Stimulated activated CD8-positive, alpha-beta memory T cell treated with anti-CD3 and anti-CD28 coated beads, Interleukin-4, amount 100 ng/mL, for 24 hours (primary cell): Measurements from ENCODE around the gene CHRNE.

ENCODE experiments used
- DNase-seq: peaks from one replicate; pipeline ENCODE4 v3.0.0-alpha.2; 2020; ENCODE audit warnings: low read depth

The CHRNE gene

DNA sequence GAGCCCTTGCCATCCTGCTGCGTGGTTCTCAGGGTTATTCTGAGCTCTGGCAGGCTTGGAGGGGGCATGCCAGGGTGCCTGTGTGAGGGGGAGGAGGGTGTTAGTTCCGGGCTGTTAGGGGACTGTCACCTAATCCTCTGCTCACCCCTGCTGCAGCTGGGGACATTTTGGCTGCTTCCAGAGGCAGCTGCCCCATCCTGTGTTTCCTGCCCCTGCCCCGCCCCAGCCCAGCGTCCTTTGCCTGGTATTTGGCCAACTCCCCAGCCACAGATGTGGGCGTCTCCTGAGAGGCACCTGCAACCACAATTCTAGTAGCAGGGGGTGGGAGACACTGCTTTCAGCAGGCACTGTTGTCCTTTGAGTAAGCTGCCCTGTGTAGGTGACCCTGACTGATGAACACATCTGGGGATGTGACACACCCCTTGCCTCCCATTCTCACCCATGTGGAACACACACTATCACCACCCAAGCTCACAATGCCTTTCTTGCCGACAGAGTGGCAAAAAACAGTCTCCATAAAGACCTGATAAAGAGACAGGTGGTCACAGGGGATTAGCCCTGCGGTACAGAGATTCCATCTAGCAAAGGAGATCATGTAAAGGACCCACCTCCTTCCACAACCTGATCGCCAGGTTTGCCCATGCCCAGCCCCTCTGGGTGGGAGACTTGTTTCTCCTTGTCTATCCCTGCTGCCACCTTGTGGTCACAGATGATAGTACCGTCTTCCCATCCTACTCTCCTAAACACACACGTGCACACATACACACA lies at the start of gene CHRNE:
TSS of gene CHRNE (minus strand) at position 48 of the 768 bp plus-strand sequence. CDS start at position 13, 35 bp downstream.
- DNase-seq = peak; percentile 52

DNA sequence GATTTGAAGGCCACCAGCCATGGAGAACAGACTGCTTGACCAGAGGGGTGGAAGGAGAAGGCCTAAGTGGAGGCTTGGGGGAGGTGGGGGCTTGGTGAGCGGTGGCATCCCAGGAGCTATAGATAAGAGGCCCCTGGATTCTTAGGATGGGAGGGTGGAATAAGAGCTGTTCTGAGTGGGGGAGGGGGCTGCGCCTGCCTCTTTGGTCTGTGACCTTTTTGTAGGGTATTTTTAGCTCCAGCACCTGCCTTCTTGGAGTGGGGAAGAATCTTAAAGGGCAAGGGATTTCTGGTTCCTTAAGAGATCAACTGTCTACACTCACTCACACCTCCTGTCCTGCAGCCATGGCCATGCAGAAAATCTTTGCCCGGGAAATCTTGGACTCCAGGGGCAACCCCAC lies 48.6 kb upstream of the CHRNE start:
- no peak for DNase-seq

DNA sequence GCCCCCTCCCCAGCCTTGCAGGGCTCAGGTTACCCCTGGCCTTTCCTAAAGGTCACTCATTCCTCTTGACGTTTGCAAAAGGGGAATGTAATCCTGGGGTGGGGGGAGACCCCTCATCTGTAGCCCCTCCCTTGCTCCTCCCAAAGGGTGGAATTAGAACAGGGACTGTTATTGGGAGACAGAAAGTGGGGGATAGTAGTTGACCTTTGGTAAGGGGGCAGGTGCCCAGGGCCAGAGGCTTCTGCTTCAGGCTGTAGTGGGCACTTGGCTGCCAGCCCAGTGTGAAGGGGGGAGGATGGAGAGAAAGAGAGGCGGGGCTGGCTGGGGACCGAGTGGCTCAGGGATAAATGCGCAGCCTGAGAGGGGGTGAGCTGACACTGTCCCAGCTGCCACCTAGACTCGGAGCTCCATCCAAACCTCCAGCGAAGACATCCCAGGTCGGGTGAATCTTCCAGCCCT lies 47.9 kb upstream of the CHRNE start, which contains the start of gene ENO3:
TSS of gene ENO3 (plus strand) at position 374 of the 459 bp plus-strand sequence. CDS start 711 bp downstream, outside the sequence.
- DNase-seq = no peak

DNA sequence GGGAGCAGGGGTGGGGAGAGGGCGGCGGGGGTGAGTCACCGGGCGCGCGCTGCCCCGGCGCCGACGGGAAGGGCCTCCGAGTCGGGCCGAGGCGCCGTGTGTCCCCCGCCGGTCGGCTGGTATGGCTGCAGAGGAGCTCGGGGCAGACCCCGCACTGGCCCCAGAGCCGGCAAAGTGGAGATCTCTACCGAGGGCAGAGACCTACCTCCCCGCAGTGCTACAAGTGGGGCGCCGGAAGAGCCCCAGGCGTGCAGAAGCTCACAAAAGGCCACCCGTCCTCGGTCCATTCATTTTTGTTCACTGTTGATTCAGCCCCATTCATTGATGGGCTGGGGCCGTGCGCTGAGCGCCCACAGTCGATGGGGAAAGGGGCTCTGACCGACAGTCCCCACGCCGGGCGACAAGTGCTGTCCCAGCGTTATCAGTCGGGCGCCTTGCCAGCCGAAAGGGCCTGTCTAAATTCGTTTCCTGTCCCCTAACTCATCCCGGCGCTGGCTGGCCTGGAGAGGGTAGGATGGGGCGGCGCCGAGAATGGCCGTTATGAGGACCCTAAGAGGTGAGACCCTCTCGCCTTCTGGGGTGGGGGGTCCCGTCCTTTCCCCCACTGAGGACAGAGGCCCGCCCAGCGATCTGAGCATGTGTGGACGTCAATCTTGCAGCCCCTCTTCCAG lies 47.3 kb upstream of the CHRNE start:
- DNase-seq = no peak

DNA sequence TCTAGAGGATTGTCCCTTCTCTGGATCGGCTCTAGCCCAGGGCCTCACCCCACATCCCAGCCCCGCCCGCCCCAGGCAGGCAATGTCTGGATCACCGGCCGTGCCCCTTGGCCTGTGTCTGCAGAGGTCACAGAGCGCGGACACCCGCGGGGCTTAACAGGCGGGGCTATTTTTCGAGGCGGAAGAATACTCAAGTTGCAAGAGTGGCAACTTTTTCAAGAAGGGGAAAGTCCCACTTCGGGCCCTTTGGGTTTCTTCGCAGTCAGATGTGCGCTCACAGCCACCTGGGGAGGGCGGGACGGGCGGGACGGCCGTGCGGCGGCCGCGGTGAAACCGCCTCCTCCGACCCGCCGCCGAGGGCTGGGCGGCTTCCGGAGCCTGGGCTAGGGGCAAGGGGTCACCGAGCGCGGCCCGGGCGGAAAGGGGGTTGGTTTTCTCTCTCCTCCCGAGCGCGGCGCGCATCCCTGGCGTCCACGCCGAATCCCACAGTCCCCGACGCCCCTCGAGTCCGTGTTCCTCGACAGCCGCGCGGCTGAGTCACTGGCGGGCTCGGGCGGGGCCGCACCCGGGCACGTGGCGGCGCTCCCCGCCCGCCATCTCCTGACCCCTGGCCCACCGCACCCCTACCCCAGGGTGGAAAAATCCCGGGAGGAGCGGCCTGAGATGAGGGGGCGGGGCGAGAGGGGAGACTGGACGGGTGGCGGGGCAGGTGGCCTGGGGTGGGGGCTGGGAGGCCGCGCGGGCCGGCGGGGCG lies 46.6 kb upstream of the CHRNE start:
- peak; percentile 62 for DNase-seq

DNA sequence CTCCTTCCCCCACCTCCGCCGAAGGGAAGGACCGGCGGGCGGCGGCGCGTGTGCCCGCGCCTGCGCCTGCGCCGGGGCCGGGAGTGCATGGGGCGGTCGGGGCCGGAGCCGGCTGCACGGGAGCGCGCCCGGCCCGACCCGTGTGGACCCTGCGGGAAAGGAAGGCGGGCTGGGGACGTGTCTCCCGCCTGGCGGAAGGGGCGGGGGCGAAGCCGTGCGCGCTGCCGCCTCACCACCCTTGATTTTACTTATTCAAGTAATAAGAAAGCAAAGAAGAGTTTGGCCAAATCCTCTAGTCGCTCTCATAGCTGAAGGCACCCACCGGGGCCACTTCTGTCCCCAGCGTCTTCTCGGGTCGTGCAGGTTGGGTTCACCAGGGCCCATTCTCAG lies 46.0 kb upstream of the CHRNE start:
- peak; percentile 66 for DNase-seq

DNA sequence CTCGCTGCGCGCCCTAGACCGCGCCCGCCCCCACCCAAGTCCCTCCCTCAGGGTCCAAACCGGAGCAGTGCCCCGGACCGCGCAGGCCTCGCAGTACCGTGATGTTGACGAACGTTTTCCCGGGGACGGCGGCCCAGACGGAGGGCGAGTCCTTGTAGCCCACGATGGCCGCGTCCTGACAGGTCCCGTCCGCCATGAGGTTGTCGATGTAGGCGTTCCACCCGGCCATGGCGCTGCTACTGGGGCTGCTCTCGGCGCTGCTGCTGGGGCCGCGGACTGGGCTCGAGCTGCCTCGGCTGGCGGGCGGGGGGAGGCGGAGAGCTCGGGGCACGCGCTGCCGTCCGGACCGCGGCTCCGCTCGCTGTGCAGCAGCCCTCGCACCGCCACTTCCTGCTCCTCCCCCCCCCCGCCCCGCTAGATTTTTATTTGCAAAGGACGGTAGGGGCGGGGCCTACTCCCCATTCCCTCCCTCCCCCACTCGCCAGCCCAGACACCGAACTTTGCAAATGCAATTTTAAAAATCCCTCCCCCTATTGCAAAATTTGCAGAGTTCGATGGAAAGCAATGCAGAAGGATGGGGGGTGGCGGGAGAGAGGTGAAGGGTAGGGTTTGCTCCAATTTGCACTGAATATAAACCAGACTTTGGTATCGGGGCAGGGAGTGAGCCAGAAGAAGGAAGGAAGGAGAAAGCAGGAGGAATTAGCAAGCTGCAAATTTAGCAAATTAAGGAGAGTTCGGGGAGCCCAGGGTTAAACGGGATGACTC lies 45.5 kb upstream of the CHRNE start, which contains the start of gene PFN1:
TSS of gene PFN1 (minus strand) at position 365 of the 765 bp plus-strand sequence. CDS start at position 229, 136 bp downstream.
- DNase-seq = peak; percentile 87

DNA sequence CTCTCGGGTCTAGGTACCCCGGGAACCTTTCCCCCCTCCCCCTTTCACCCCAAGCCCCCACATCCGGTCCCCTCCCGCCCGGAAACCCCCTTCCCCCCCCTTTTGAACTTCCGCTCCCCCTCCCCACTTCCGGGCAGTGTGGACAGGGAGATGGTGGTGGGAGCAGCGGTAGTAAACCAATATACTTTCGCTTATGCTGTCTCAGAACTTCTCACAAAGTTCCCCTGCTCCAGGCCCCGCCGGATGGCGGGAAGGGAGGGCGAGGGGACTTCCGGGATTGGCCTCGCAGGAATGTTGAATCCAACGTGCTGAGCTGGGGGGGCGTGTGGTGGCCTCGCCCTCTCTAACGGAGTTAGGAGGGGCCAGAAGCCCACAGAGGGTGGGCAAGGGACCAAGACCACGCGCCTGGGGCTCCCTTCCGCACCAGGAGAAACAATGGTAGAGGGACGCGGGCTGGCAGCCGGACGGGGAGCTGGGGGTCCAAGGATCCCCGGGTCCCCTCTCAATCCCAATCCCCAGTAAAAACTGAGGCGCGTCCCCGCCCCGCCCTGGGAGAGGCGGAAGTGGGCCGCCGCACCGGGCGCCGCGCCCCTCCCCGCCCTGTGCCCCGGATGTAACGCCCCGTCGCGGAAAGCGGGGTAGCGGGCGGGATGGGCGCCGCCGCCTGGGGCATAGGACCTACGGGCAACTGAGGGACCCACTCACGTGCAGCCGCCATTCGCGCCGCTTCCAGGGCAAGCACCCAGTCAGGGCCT lies 44.7 kb upstream of the CHRNE start:
- DNase-seq = no peak

DNA sequence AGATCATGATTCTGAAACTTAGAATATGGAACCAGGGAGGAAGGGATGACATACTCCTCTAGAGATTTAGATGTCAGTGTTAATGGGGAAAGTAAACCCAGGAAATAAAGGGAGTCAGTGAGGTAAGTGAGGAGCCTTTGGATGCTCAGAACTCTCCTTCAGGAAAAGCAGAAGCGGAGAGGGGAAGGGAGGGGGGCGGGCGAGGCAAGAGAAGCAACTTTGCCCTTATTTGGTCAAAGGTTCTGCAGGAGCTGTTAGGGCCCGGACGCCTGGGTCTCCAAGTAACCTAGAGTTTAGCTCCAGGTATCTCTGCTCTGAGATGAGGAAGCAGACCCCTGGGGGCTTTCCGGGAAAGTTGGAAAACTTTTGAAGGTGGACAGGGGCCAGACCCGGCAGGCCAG lies 44.1 kb upstream of the CHRNE start:
- DNase-seq = no peak

DNA sequence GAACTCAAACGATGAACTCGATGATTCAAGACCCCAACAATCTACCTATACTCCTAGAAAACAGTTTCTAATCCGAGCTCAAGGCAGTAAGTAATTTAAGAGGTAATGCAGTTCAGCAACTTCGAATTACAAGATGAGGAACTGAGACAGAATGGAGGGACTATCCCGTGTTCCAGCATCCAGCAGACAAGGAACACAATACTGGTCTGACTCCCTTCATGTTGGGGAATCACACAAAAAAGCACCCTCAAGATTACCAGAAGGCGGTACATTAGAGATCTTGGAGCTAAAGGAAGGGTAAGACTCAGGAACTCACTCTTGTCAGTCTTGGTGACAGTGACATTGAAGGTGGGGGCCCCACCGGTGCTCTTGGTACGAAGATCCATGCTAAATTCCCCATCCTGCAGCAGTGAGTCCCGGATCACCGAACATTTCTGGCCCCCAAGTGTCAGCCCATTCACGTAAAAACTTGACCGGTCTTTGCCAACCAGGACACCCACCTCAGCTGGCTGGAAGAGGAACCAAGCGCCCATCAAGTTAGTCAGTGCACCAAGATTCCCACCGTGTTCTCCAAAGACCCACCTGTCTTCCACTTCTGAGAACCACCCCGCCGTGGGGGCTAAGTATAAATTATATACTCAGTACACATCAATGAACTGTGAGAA lies 43.5 kb upstream of the CHRNE start:
- no peak for DNase-seq

DNA sequence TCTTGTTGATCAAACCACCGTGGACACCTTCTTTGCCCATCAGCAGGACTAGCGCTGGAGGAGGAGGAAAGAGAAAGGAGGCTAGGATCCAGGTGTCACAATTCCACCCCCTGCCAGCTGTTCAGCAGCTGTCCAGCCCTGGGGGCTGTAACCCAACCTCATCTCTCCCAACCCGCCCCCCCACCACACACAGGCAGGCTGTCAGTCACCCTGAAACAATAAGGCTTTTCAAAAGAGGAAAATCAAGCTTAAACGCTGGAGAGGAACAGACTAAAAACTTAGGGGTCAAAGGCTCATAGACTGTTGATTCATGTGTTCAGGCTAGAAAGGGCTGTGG lies 43.0 kb upstream of the CHRNE start:
- DNase-seq = no peak

DNA sequence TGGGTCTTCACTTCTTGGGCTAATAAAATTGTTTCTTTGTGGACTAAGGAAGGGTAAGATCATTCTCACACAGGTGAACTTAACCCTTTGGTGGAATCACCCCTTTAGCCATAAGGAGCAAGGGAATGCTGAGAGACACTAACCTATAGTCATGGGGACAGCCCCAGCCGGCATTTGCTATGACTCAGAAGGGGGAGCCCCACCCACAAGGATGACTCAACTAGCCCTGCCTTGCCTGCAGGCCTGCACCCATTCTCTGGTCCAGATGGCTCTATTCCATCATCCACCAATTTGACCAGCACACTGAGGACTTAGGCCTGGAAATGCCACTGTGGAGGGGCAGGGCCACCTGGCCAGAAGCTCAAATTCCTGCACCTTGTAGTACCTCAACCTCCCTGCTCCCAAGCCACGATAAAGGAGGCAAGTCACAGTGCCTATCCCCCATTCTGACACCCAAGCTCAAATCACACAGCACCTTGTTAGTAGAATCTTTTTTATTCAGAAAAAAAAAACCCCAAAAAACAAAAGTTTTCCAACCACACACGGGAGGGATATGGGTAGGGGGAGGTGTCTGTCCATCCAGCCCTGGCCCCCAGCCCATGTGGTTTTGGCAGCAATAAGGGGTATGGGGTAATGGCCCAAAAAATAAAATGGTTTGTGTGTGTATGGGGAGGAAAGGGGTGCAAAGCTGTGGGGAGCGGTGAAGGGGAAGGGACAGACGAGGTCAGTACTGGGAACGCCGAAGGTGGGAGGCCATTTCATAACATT lies 42.5 kb upstream of the CHRNE start:
- DNase-seq = peak; percentile 76

DNA sequence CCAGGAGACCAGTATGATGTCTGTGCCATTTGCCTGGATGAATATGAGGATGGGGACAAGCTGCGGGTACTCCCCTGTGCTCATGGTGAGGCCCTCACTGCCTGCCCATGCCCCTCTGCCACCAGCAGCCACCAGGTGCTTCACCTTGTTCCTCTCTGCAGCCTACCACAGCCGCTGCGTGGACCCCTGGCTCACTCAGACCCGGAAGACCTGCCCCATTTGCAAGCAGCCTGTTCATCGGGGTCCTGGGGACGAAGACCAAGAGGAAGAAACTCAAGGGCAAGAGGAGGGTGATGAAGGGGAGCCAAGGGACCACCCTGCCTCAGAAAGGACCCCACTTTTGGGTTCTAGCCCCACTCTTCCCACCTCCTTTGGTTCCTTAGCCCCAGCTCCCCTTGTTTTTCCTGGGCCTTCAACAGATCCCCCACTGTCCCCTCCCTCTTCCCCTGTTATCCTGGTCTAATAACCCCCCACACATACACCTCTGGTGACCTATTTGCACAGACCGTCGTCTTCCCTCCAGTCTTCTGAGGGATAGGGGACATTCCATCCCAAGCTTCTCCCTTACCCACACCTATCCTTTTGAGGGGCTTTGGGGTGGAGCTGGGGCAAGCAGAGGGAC lies 41.8 kb upstream of the CHRNE start:
- no peak for DNase-seq

DNA sequence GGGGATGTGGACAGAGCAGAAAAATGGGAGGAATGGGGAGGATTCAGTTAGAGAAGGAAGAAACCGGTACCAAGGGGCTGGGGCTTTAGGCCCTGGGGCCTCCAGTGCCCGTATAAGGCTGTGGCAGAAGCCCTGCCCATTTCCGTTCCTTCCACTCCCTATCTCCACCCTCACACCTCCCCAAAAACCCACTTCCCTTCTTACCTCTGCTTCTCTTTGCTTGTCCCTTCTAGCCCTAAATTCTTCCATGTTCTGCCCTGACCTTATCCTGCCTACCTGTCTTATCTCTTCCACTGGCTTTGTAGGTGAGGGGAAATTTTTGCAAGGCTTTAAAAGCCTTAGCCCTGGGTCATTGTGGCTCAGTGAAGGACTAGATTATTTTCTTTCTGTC lies 41.3 kb upstream of the CHRNE start:
- DNase-seq = no peak

DNA sequence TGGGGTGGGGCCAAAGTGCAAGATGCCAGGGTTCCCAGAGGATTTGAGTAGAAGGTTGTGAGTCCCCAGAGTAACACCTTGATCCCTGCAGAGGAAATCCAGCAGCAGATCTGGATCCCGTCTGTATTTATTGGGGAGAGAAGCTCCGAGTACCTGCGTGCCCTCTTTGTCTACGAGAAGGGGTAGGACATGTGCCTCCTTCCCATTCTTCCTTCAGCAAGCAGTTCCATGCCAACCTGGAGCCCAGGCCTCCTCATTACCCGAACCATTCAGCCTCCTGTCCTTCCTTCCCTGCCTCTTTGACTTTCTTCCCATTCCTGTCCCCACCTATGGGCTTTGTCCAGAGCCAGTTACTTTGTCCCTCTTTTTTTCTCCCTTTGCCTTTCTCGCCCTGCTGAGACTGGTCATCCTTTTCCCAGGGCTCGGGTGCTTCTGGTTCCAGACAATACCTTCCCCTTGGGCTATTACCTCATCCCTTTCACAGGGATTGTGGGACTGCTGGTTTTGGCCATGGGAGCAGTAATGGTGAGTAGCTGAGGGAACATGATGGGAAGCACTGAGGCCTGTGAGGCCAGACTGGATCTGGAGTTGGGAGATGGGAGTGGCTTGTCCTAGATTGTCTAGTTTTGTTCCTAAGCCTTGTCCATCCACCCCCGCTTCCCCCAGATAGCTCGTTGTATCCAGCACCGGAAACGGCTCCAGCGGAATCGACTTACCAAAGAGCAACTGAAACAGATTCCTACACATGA lies 40.0 kb upstream of the CHRNE start:
- DNase-seq = no peak

DNA sequence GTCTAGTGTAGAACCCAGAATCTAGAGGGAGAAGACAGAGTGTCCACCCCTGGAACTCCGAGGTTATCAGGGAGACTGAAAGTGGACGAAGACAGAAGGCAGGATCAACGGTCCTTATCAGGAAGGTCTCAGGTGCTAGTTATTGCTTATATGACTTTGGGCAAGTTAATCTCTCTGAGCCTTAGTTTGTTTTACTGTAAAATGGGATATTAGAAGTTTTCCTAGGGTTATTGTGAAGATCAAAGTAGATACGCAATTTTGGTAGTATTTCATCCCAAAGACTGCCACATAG lies 38.4 kb upstream of the CHRNE start:
- DNase-seq = no peak

DNA sequence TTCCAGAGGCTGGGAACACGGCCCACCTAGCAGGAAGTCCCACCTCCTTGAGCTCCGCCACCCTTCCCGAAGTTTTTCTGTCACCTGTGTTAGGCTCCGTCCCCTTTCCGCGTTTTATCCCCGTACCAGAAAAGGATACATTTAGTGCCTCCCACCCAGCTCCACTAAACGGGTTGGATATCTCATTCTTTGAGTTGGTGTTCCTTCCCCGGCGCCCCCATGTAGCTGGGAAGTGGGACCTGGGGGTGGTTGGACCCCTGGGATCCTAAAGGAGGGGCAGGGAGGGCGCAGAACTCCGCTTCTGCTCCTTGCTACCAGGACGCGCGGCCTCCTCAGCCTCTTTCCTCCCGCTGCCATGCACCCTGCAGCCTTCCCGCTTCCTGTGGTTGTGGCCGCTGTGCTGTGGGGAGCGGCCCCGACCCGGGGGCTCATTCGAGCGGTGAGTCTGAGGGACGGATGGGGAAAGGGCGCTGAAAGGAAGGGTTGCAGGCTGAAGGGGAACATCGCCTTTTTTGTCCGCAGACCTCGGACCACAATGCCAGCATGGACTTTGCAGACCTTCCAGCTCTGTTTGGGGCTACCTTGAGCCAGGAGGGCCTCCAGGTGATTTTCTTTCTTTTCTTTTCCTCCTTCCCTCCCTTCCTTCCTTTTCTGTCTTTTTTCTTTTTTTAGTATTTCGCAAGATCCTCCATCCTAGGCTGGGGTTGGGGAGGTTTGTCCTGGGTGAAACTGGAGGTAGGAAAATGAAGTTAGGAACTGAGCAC lies 37.8 kb upstream of the CHRNE start:
- no peak for DNase-seq
